ENCODE data around the gene GSK3B.

GRCh38 chr3:119901148-119901547, 193.1 kb downstream of the GSK3B start:
- TF ChIP-seq CTCF (IDR thresholded peaks at IDR 0.05), result no peak
- TF ChIP-seq POLR2A (IDR thresholded peaks at IDR 0.05), result no peak

Data from breast epithelium (tissue), 3 donors.